ENCODE data around the gene SCAMP2. TPM values are rescaled to one million over a fixed set of nuclear protein-coding genes. Genes with fewer than 3 reads are reported as not detected.

SCAMP2 gene
- total RNA-seq, 1 experiment from 2014 or later, result 38.0 TPM

GRCh38 chr15:74842581-74843444 lies 30.4 kb downstream of the SCAMP2 start, which contains the start of gene ULK3 (continued):
- TF ChIP-seq AFF4 (CRISPR knock-in tag; IDR thresholded peaks at IDR 0.05; ENCODE audit: borderline replicate concordance), result no peak
- TF ChIP-seq ZNF317 (CRISPR knock-in tag; IDR thresholded peaks at IDR 0.05; ENCODE audit: borderline replicate concordance, low read depth), result no peak
- peak; percentile 85; the same call in 1 of the 2 replicates for TF ChIP-seq ZNF219 (CRISPR knock-in tag; IDR thresholded peaks at IDR 0.05; ENCODE audit: borderline replicate concordance)
- TF ChIP-seq ZNF532 (CRISPR knock-in tag; IDR thresholded peaks at IDR 0.05; ENCODE audit: borderline replicate concordance), result no peak
- TF ChIP-seq EMX1 (CRISPR knock-in tag; IDR thresholded peaks at IDR 0.05), result no peak
- no peak for TF ChIP-seq NR1H2 (CRISPR knock-in tag; IDR thresholded peaks at IDR 0.05)
- no peak; the same call in 1 of the 2 replicates for TF ChIP-seq MLX (CRISPR knock-in tag; IDR thresholded peaks at IDR 0.05)
- TF ChIP-seq SMAD3 (CRISPR knock-in tag; IDR thresholded peaks at IDR 0.05; ENCODE audit: borderline replicate concordance), result no peak
- TF ChIP-seq TP53 (CRISPR knock-in tag; IDR thresholded peaks at IDR 0.05), result peak; percentile 53; the same call in 1 of the 2 replicates
- TF ChIP-seq PRDM15 (CRISPR knock-in tag; IDR thresholded peaks at IDR 0.05), result peak; percentile 70
- TF ChIP-seq ZNF423 (CRISPR knock-in tag; IDR thresholded peaks at IDR 0.05), result 0 out of 2 replicates have a peak, but pooled peaks have one; percentile 4
- peak; percentile 72; the same call in 1 of the 2 replicates for TF ChIP-seq NFATC4 (CRISPR knock-in tag; IDR thresholded peaks at IDR 0.05)
- TF ChIP-seq AR (CRISPR knock-in tag; IDR thresholded peaks at IDR 0.05), result no peak
- TF ChIP-seq IRF1 (CRISPR knock-in tag; IDR thresholded peaks at IDR 0.05), result no peak; the same call in 1 of the 2 replicates
- TF ChIP-seq NR2C2 (CRISPR knock-in tag; IDR thresholded peaks at IDR 0.05), result no peak
- peak; percentile 71 for TF ChIP-seq FOXP1 (CRISPR knock-in tag; IDR thresholded peaks at IDR 0.05; ENCODE audit: borderline replicate concordance)
- TF ChIP-seq USF2 (CRISPR knock-in tag; IDR thresholded peaks at IDR 0.05), result peak; percentile 89
- no peak for TF ChIP-seq HMGA2 (CRISPR knock-in tag; IDR thresholded peaks at IDR 0.05)

All from WTC11 (cell line).